ENCODE measurements around the gene CYP26B1.
A peak's percentile ranks its signal among the peaks of the same experiment; 100 is the strongest.

CYP26B1 gene

GRCh38 chr2:72141032-72141645 is 6.5 kb downstream of the CYP26B1 start:
- DNase-seq (ENCODE audit: low spot score): no peak

GRCh38 chr2:72140621-72140960 is 7.1 kb downstream of the CYP26B1 start:
- DNase-seq (ENCODE audit: low spot score): no peak

- no peak for DNase-seq (ENCODE audit: low spot score)
Observed at GRCh38 chr2:72139874-72140620, 7.6 kb downstream of the CYP26B1 start.

GRCh38 chr2:72139471-72139873 is 8.2 kb downstream of the CYP26B1 start:
- no peak for DNase-seq (ENCODE audit: low spot score)

- DNase-seq (ENCODE audit: low spot score): no peak
Observed at GRCh38 chr2:72138921-72139381, 8.7 kb downstream of the CYP26B1 start.

- DNase-seq (ENCODE audit: low spot score): no peak
Observed at GRCh38 chr2:72138011-72138881, 9.4 kb downstream of the CYP26B1 start.

- peak; percentile 95 for DNase-seq (ENCODE audit: low spot score)
Observed at GRCh38 chr2:72137498-72138010, 10.1 kb downstream of the CYP26B1 start.

- no peak for DNase-seq (ENCODE audit: low spot score)
Observed at GRCh38 chr2:72136933-72137497, 10.6 kb downstream of the CYP26B1 start.

GRCh38 chr2:72136331-72136730 is 11.3 kb downstream of the CYP26B1 start:
- DNase-seq (ENCODE audit: low spot score): no peak

- DNase-seq (ENCODE audit: low spot score): no peak
Observed at GRCh38 chr2:72135921-72136320, 11.7 kb downstream of the CYP26B1 start.

- DNase-seq (ENCODE audit: low spot score): no peak
Observed at GRCh38 chr2:72134997-72135800, 12.5 kb downstream of the CYP26B1 start.

GRCh38 chr2:72134408-72134996 is 13.2 kb downstream of the CYP26B1 start:
- no peak for DNase-seq (ENCODE audit: low spot score)

- DNase-seq (ENCODE audit: low spot score): no peak
Observed at GRCh38 chr2:72133721-72134407, 13.8 kb downstream of the CYP26B1 start.

- DNase-seq (ENCODE audit: low spot score): no peak
Observed at GRCh38 chr2:72132981-72133720, 14.5 kb downstream of the CYP26B1 start.

GRCh38 chr2:72131916-72132841 is 15.5 kb downstream of the CYP26B1 start:
- DNase-seq (ENCODE audit: low spot score): no peak

- DNase-seq (ENCODE audit: low spot score): no peak
Observed at GRCh38 chr2:72131371-72131891, 16.2 kb downstream of the CYP26B1 start.

GRCh38 chr2:72130659-72131360 is 16.9 kb downstream of the CYP26B1 start:
- DNase-seq (ENCODE audit: low spot score): no peak

All from HuH-7 (cell line).